HepG2 (cell line): Measurements from ENCODE around the gene LEUTX. TPM values are rescaled to one million over a fixed set of nuclear protein-coding genes. Genes with fewer than 3 reads are reported as not detected.

ENCODE experiments used
- ATAC-seq: fragments of 200-7000 bp; cut with Tn5 transposase; 3 replicates; pipeline ENCODE4 v1.9.1; 2020; ENCODE audit warnings: mild to moderate bottlenecking, moderate library complexity
- BruUV-seq: library from RNA; stranded (reverse); fragments of 400-500 nt; replicated peaks from 2 replicates; lab custom pipeline; 2021; lab: Mats Ljungman, UMichigan
- CTCF ChIA-PET: fragments of 300-600 bp; formaldehyde crosslinking; extraction: SDS; loops from one replicate; lab custom pipeline; 2021; ENCODE audit warnings: low total read pairs, inconsistent platforms, low intra/inter-chr PET ratio; lab: Yijun Ruan, JAX
- POLR2A ChIA-PET: fragments of 350-600 bp; sonication (Branson Sonifier 250); formaldehyde crosslinking; loops from one replicate; lab custom pipeline; 2020; ENCODE audit warnings: antibody characterized with exemption, inconsistent platforms; lab: Yijun Ruan, JAX
- DNase-seq: peaks from one replicate; pipeline ENCODE4 v3.0.0-alpha.2; 2015; ENCODE audit warnings: low spot score
- FAIRE-seq: peaks from 3 replicates; lab custom pipeline; 2011; peaks lifted over from hg19 to GRCh38; lab: Jason Lieb, UNC
- H2AFZ ChIP-seq: one replicate; pipeline ENCODE4 v1.6.1; 2011; ENCODE audit warnings: low read length, inconsistent platforms
- H3K27ac ChIP-seq: fragments of 300-600 bp; 3 replicates; pipeline ENCODE4 v1.8.0; 2011; ENCODE audit warnings: mixed run types, mild to moderate bottlenecking, mixed read lengths, low read length, inconsistent platforms; ENCODE audit not compliant: insufficient read depth; ENCODE audit errors: extremely low read length
- H3K27me3 ChIP-seq, 2 experiments: fragments of 200-600 bp in 1 of 2; 2 replicates in 1 of 2; 3 replicates in 1 of 2; pipeline versions ENCODE4 v1.6.0 to v1.8.0; 2011; ENCODE audit warnings: low read length in 2 of 2, mild to moderate bottlenecking in 2 of 2, moderate library complexity in 2 of 2, inconsistent platforms in 1 of 2; ENCODE audit not compliant: insufficient read depth in 2 of 2, control insufficient read depth in 1 of 2
- H3K36me3 ChIP-seq, 2 experiments: fragments of 200-600 bp in 1 of 2; replicated peaks in 1 of 2; 2 replicates in 1 of 2; 3 replicates in 1 of 2; pipeline versions ENCODE4 v1.5.1 to v1.8.0; 2011; ENCODE audit warnings: low read length in 2 of 2, inconsistent platforms in 1 of 2; ENCODE audit not compliant: insufficient read depth in 2 of 2, control insufficient read depth in 1 of 2
- H3K4me1 ChIP-seq: 2 replicates; pipeline ENCODE4 v1.5.1; 2012; ENCODE audit warnings: low read length, inconsistent platforms; ENCODE audit not compliant: insufficient read depth
- H3K4me2 ChIP-seq: 2 replicates; pipeline ENCODE4 v1.6.0; 2011; ENCODE audit warnings: low read depth, low read length, inconsistent platforms
- H3K4me3 ChIP-seq, 3 experiments: fragments of 200-600 bp in 1 of 3; sonication (generic), shearing (Covaris generic) in 1 of 3; replicated peaks in 1 of 3; 2 replicates each; pipeline ENCODE4 v1.5.1; 2011 to 2016; ENCODE audit warnings: low read length in 3 of 3, inconsistent platforms in 2 of 3, low read depth in 2 of 3, mild to moderate bottlenecking in 2 of 3, control low read depth in 1 of 3, mixed read lengths in 1 of 3; ENCODE audit not compliant: insufficient read depth in 1 of 3
- H3K79me2 ChIP-seq: one replicate; pipeline ENCODE4 v1.6.1; 2011; ENCODE audit warnings: low read length, inconsistent platforms; ENCODE audit not compliant: insufficient read depth
- H3K9ac ChIP-seq: 2 replicates; pipeline ENCODE4 v1.6.0; 2011; ENCODE audit warnings: mild to moderate bottlenecking, low read depth, low read length, inconsistent platforms; ENCODE audit not compliant: insufficient read depth
- H3K9me3 ChIP-seq: 2 replicates; pipeline ENCODE4 v1.5.1; 2012; ENCODE audit warnings: mild to moderate bottlenecking, low read length
- H4K20me1 ChIP-seq: 2 replicates; pipeline ENCODE4 v1.6.0; 2011; ENCODE audit warnings: inconsistent platforms, mild to moderate bottlenecking, low read length, moderate library complexity; ENCODE audit not compliant: insufficient read depth
- ARNTL ChIP-seq: sonication (generic); formaldehyde crosslinking; IDR thresholded peaks from 2 replicates; pipeline ENCODE4 v1.4.0; 2020; ENCODE audit warnings: mild to moderate bottlenecking, missing genetic modification reagents
- FIP1L1 ChIP-seq: fragments of 200-400 bp; formaldehyde crosslinking; IDR thresholded peaks from 2 replicates; pipeline ENCODE4 v1.6.1; 2018; ENCODE audit warnings: low read depth, mild to moderate bottlenecking, low read length, moderate library complexity, borderline replicate concordance; ENCODE audit not compliant: insufficient read depth
- GATA4 ChIP-seq: sonication (generic); IDR thresholded peaks from 2 replicates; pipeline ENCODE4 v1.6.1; 2016; ENCODE audit warnings: antibody characterized with exemption, low read depth, borderline replicate concordance
- HCFC1 ChIP-seq: fragments of 150-350 bp; IDR thresholded peaks from 2 replicates; pipeline ENCODE4 v1.6.1; 2014; ENCODE audit warnings: low read depth, low read length
- MAF1 ChIP-seq: sonication (generic); formaldehyde crosslinking; IDR thresholded peaks from 2 replicates; pipeline ENCODE4 v1.5.0; 2020; ENCODE audit warnings: missing genetic modification reagents, borderline replicate concordance
- MED1 ChIP-seq: sonication (generic); formaldehyde crosslinking; IDR thresholded peaks from 2 replicates; pipeline ENCODE4 v1.4.0; 2020; ENCODE audit warnings: missing genetic modification reagents
- NFE2L1 ChIP-seq: sonication (generic); formaldehyde crosslinking; IDR thresholded peaks from 2 replicates; pipeline ENCODE4 v1.4.0; 2020; ENCODE audit warnings: missing genetic modification reagents, mild to moderate bottlenecking, borderline replicate concordance
- RAD51 ChIP-seq: fragments of 450-650 bp; IDR thresholded peaks from 2 replicates; pipeline ENCODE4 v1.6.1; 2016; ENCODE audit warnings: borderline replicate concordance
- SNRNP70 ChIP-seq: fragments of 200-400 bp; formaldehyde crosslinking; IDR thresholded peaks from 2 replicates; pipeline ENCODE4 v1.6.1; 2017; ENCODE audit warnings: mild to moderate bottlenecking, low read depth, low read length, moderate library complexity
- SP2 ChIP-seq: sonication (generic); formaldehyde crosslinking; IDR thresholded peaks from 2 replicates; pipeline ENCODE4 v1.5.1; 2020; ENCODE audit warnings: mild to moderate bottlenecking, missing genetic modification reagents
- ZBTB8A ChIP-seq: sonication (generic); formaldehyde crosslinking; IDR thresholded peaks from 2 replicates; pipeline ENCODE4 v1.4.0; 2020; ENCODE audit warnings: mild to moderate bottlenecking, low read depth, missing genetic modification reagents, borderline replicate concordance
- ZFP36L1 ChIP-seq: sonication (generic); formaldehyde crosslinking; IDR thresholded peaks from 2 replicates; pipeline ENCODE4 v1.8.0; 2022; ENCODE audit warnings: mild to moderate bottlenecking, missing genetic modification reagents, moderate library complexity
- ZNF296 ChIP-seq: sonication (generic); formaldehyde crosslinking; conservative IDR thresholded peaks from 2 replicates; pipeline ENCODE4 v1.5.0; 2020; ENCODE audit warnings: mild to moderate bottlenecking, missing genetic modification reagents
- ZNF556 ChIP-seq: sonication (generic); formaldehyde crosslinking; IDR thresholded peaks from 2 replicates; pipeline ENCODE4 v1.4.0; 2020; ENCODE audit warnings: mild to moderate bottlenecking, missing genetic modification reagents, borderline replicate concordance
- ZNF574 ChIP-seq: sonication (generic); formaldehyde crosslinking; IDR thresholded peaks from 2 replicates; pipeline ENCODE4 v1.4.0; 2020; ENCODE audit warnings: missing genetic modification reagents
- ZNF577 ChIP-seq: sonication (generic); formaldehyde crosslinking; IDR thresholded peaks from 2 replicates; pipeline ENCODE4 v1.4.0; 2020; ENCODE audit warnings: mild to moderate bottlenecking, low read depth, missing genetic modification reagents, borderline replicate concordance
- ZNF7 ChIP-seq: IDR thresholded peaks from 2 replicates; pipeline ENCODE4 v1.6.1; 2016; ENCODE audit warnings: missing biosample characterization, missing genetic modification reagents
- ZNF891 ChIP-seq: sonication (generic); formaldehyde crosslinking; IDR thresholded peaks from 2 replicates; pipeline ENCODE4 v1.5.0; 2020; ENCODE audit warnings: mild to moderate bottlenecking, missing genetic modification reagents
- WGBS: methylation state at CpG from one replicate; pipeline ENCODE4 v1.1.6; 2017; ENCODE audit warnings: low lambda C conversion rate; 5-methylcytosine and 5-hydroxymethylcytosine counted together
- in situ Hi-C: cut with HindIII; loops from 2 replicates; pipeline ENCODE4 v1.10.0; 2017; ENCODE audit warnings: low pct_unique_long_range_greater_than_20kb; ENCODE audit not compliant: extremely low pct_ligation_motif_present
- intact Hi-C: fragments of 100-400 bp; cut with micrococcal nuclease; formaldehyde crosslinking; loops from one replicate; pipeline ENCODE4 v1.10.0; 2022; ENCODE audit not compliant: unreplicated experiment
- polyA plus RNA-seq, 8 experiments: library from polyadenylated mRNA; depleted of rRNA in 3 of 8; stranded (reverse) in 7 of 8; unstranded in 1 of 8; fragments of >200 nt; fragmentation: Illumina TruSeq in 4 of 8; extraction: Trizol in 4 of 8; gene quantifications; 2 replicates each; pipeline versions ENCODE4 v1.2.1 to v1.2.3, GENCODE V29; 2011 to 2016; ENCODE audit warnings: low read depth in 4 of 8, missing spikeins in 1 of 8, mixed read lengths in 1 of 8; ENCODE audit not compliant: insufficient read depth in 1 of 8
- total RNA-seq, 5 experiments: library from RNA; depleted of rRNA; stranded (reverse); fragments of >200 nt; fragmentation: Illumina TruSeq; extraction: Trizol; gene quantifications; 2 replicates each; pipeline ENCODE4 v1.2.3, GENCODE V29; 2016; ENCODE audit warnings: low read depth in 1 of 5
- TF ChIP-seq, protein P1 (sequence below): sonication (generic); formaldehyde crosslinking; IDR thresholded peaks from 2 replicates; pipeline ENCODE4 v1.5.1; 2020; ENCODE audit warnings: mild to moderate bottlenecking, moderate library complexity, missing genetic modification reagents

The LEUTX gene
- total and polyA plus RNA-seq, 2 of the 13 experiments (the other 11 are each of a cell fraction or from before 2014, with no cell fraction given), result not detected

GRCh38 chr19:39816287-39817048 lies 37.8 kb downstream of the LEUTX start:
- BruUV-seq, result no TSS peak
- ChIA-PET POLR2A (no interaction called here), CTCF (no interaction called here)
- no peak overlapping the region for H3K9ac ChIP-seq
- ATAC-seq, result no peak
- no peaks in the 10 kb centered on the region for H3K79me2 ChIP-seq
- H3K36me3 ChIP-seq, result no peaks in the 10 kb centered on the region
- DNase-seq, result no peak
- H3K27me3 ChIP-seq, result no peaks in the 10 kb centered on the region; a peak in 1 of 5 replicates
- TF ChIP-seq ZNF7 (CRISPR knock-in tag), result no peak
- no peak for TF ChIP-seq MAF1 (CRISPR knock-in tag)
- no peak for TF ChIP-seq ZNF556 (CRISPR knock-in tag)
- TF ChIP-seq HCFC1, result no peak
- TF ChIP-seq GATA4, result no peak
- TF ChIP-seq ZNF577 (CRISPR knock-in tag), result no peak
- no peak for TF ChIP-seq FIP1L1
- no peak for TF ChIP-seq ZNF891 (CRISPR knock-in tag)
- TF ChIP-seq ZNF574 (CRISPR knock-in tag), result no peak
- no peak for TF ChIP-seq SP2 (CRISPR knock-in tag)
- no peak for TF ChIP-seq MED1 (CRISPR knock-in tag)
- no peak for TF ChIP-seq ZNF296 (CRISPR knock-in tag)
- no peak for TF ChIP-seq NFE2L1 (CRISPR knock-in tag)
- TF ChIP-seq SNRNP70, result no peak
- TF ChIP-seq, protein P1, sequence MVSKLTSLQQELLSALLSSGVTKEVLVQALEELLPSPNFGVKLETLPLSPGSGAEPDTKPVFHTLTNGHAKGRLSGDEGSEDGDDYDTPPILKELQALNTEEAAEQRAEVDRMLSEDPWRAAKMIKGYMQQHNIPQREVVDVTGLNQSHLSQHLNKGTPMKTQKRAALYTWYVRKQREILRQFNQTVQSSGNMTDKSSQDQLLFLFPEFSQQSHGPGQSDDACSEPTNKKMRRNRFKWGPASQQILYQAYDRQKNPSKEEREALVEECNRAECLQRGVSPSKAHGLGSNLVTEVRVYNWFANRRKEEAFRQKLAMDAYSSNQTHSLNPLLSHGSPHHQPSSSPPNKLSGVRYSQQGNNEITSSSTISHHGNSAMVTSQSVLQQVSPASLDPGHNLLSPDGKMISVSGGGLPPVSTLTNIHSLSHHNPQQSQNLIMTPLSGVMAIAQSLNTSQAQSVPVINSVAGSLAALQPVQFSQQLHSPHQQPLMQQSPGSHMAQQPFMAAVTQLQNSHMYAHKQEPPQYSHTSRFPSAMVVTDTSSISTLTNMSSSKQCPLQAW (CRISPR knock-in tag), result no peak
- TF ChIP-seq ZBTB8A (CRISPR knock-in tag), result no peak
- TF ChIP-seq ZFP36L1 (CRISPR knock-in tag), result no peak
- no peak for TF ChIP-seq RAD51
- TF ChIP-seq ARNTL (CRISPR knock-in tag), result no peak
- intact Hi-C loops, result no loop called here
- in situ Hi-C loops, result no loop called here
- no peak overlapping the region for H3K27ac ChIP-seq
- H3K4me3 ChIP-seq, result no peak overlapping the region
- H2AFZ ChIP-seq, result no peak overlapping the region
- no peak overlapping the region for H3K4me2 ChIP-seq
- FAIRE-seq, result no peak
- H3K9me3 ChIP-seq, result no peaks in the 10 kb centered on the region
- 42% methylated on average over 5 of the region's 5 CpGs for WGBS
- no peaks in the 10 kb centered on the region for H3K4me1 ChIP-seq
- H4K20me1 ChIP-seq, result no peaks in the 10 kb centered on the region
